SK-N-SH (cell line): ENCODE measurements around the gene ATP6V1B1.

Source experiments
- CHD2 ChIP-seq: fragments of 150-350 bp; IDR thresholded peaks from 2 replicates; pipeline ENCODE4 v1.6.1; 2018; ENCODE audit warnings: low read length; ENCODE audit not compliant: partially characterized antibody
- CTCF ChIP-seq: fragments of 200-600 bp; sonication (generic); IDR thresholded peaks from 2 replicates; pipeline ENCODE4 v1.6.1; 2017; ENCODE audit warnings: antibody characterized with exemption, mild to moderate bottlenecking, moderate library complexity
- EP300 ChIP-seq, 2 experiments: IDR thresholded peaks; 2 replicates each; pipeline versions ENCODE4 v1.4.0 to v1.6.1; 2012; ENCODE audit warnings: borderline replicate concordance in 1 of 2, low read depth in 1 of 2, low read length in 1 of 2
- EZH2phosphoT487 ChIP-seq: fragments of 200-600 bp; sonication (generic); IDR thresholded peaks from 2 replicates; pipeline ENCODE4 v1.6.1; 2017; ENCODE audit warnings: low read depth, mixed run types, mild to moderate bottlenecking, antibody characterized with exemption, moderate library complexity, borderline replicate concordance
- FOSL2 ChIP-seq: IDR thresholded peaks from 2 replicates; pipeline ENCODE4 v1.4.0; 2012; ENCODE audit warnings: low read depth, mild to moderate bottlenecking, moderate library complexity, borderline replicate concordance
- POLR2AphosphoS5 ChIP-seq: IDR thresholded peaks from 2 replicates; pipeline ENCODE4 v1.6.1; 2012; ENCODE audit warnings: low read depth, low read length
- RAD21 ChIP-seq: IDR thresholded peaks from 2 replicates; pipeline ENCODE4 v1.6.1; 2012; ENCODE audit warnings: mild to moderate bottlenecking, low read length
- RFX5 ChIP-seq: IDR thresholded peaks from 2 replicates; pipeline ENCODE4 v1.6.1; 2012; ENCODE audit warnings: mild to moderate bottlenecking, improper control_type of control experiment, low read length
- SMC3 ChIP-seq: IDR thresholded peaks from 2 replicates; pipeline ENCODE4 v1.6.1; 2012; ENCODE audit warnings: low read depth, low read length, improper control_type of control experiment
- TAF1 ChIP-seq: IDR thresholded peaks from 2 replicates; pipeline ENCODE4 v1.6.1; 2012; ENCODE audit warnings: low read depth, mild to moderate bottlenecking, low read length, moderate library complexity, borderline replicate concordance
- TCF12 ChIP-seq: IDR thresholded peaks from 2 replicates; pipeline ENCODE4 v1.4.0; 2012
- TEAD4 ChIP-seq: IDR thresholded peaks from 2 replicates; pipeline ENCODE4 v1.4.0; 2012; ENCODE audit warnings: mild to moderate bottlenecking, borderline replicate concordance; ENCODE audit not compliant: insufficient read depth

- TF ChIP-seq CTCF (no peak), RAD21 (no peak), SMC3 (no peak), FOSL2 (no peak), EP300 (IDR thresholded peaks at IDR 0.05; ENCODE audit: borderline replicate concordance in 1 of 2, low read depth in 1 of 2, low read length in 1 of 2) (no peak), TAF1 (no peak), POLR2AphosphoS5 (no peak), TEAD4 (no peak), RFX5 (no peak), TCF12 (no peak), CHD2 (no peak), EZH2phosphoT487 (no peak)
These were observed 17.7 kb upstream of the ATP6V1B1 start for GRCh38 chr2:70918016-70918415.
